B cell (primary cell): Measurements from ENCODE around the gene HIPK1. TPM values are rescaled to one million over a fixed set of nuclear protein-coding genes. Genes with fewer than 3 reads are reported as not detected.

Experiments used
- ATAC-seq: fragments of 200-7000 bp; cut with Tn5 transposase; one replicate; pipeline ENCODE4 v1.10.0; 2021; ENCODE audit warnings: low read depth, mild to moderate bottlenecking, moderate number of reproducible peaks, moderate library complexity
- CTCF ChIA-PET: fragments of 350-600 bp; sonication (Branson Sonifier 250); formaldehyde crosslinking; loops from one replicate; lab custom pipeline; 2021; ENCODE audit warnings: antibody characterized with exemption, inconsistent platforms; lab: Charles Lee
- POLR2A ChIA-PET: fragments of 350-600 bp; sonication (Branson Sonifier 250); formaldehyde crosslinking; loops from one replicate; lab custom pipeline; 2021; ENCODE audit warnings: antibody characterized with exemption; lab: Charles Lee
- DNase-seq: peaks from one replicate; pipeline ENCODE4 v3.0.0; 2013
- H2AFZ ChIP-seq: 2 replicates; pipeline ENCODE4 v1.6.1; 2012; ENCODE audit warnings: mild to moderate bottlenecking, low read depth, low read length; ENCODE audit not compliant: insufficient read depth, poor library complexity, severe bottlenecking
- H3K27ac ChIP-seq, 2 donors: 1 replicate in 1 of 2; 2 replicates in 1 of 2; pipeline ENCODE4 v1.5.1; 2012 to 2013; ENCODE audit warnings: low read length in 2 of 2, mild to moderate bottlenecking in 2 of 2, moderate library complexity in 1 of 2
- H3K27me3 ChIP-seq, 4 experiments: fragments of 200-600 bp in 1 of 4; sonication (generic) in 1 of 4; replicated peaks in 1 of 4; 1 replicate in 2 of 4; 2 replicates in 2 of 4; pipeline versions ENCODE4 v1.6.1 to v1.7.0; 2013 to 2016; ENCODE audit warnings: low read length in 3 of 4, mild to moderate bottlenecking in 2 of 4, mixed read lengths in 1 of 4, moderate library complexity in 1 of 4; ENCODE audit not compliant: insufficient read depth in 4 of 4, control insufficient read depth in 3 of 4; ENCODE audit errors: control extremely low read depth in 1 of 4
- H3K36me3 ChIP-seq, 2 experiments: replicated peaks in 1 of 2; 1 replicate in 1 of 2; 2 replicates in 1 of 2; pipeline versions ENCODE4 v1.6.1 to v1.7.1; 2013; ENCODE audit warnings: low read length in 1 of 2; ENCODE audit not compliant: insufficient read depth in 2 of 2, control insufficient read depth in 1 of 2; ENCODE audit errors: control extremely low read depth in 1 of 2, extremely low read depth in 1 of 2
- H3K4me1 ChIP-seq, 2 donors: fragments of 200-600 bp in 1 of 2; sonication (generic) in 1 of 2; 1 replicate in 1 of 2; 2 replicates in 1 of 2; pipeline versions ENCODE4 v1.5.1 to v1.6.1; 2013 to 2017; ENCODE audit warnings: low read length in 2 of 2; ENCODE audit not compliant: control insufficient read depth in 2 of 2, insufficient read depth in 2 of 2
- H3K4me2 ChIP-seq: replicated peaks from 2 replicates; pipeline ENCODE3; 2012; ENCODE audit warnings: mild to moderate bottlenecking, low read depth, low read length; ENCODE audit not compliant: poor library complexity, severe bottlenecking
- H3K4me3 ChIP-seq, 5 experiments: fragments of 200-600 bp in 1 of 5; sonication (generic) in 1 of 5; 1 replicate in 3 of 5; 2 replicates in 2 of 5; pipeline versions ENCODE4 v1.5.1 to v1.7.0; 2011 to 2016; ENCODE audit warnings: low read length in 4 of 5, mild to moderate bottlenecking in 4 of 5, low read depth in 2 of 5, control low read depth in 1 of 5, moderate library complexity in 1 of 5; ENCODE audit not compliant: insufficient read depth in 1 of 5; ENCODE audit errors: control extremely low read depth in 1 of 5, extremely low read depth in 1 of 5
- H3K79me2 ChIP-seq: fragments of 200-600 bp; sonication (generic); one replicate; pipeline ENCODE4 v1.6.0; 2016; ENCODE audit warnings: low read length; ENCODE audit not compliant: control insufficient read depth, insufficient read depth
- H3K9ac ChIP-seq: fragments of 200-600 bp; sonication (generic); 2 replicates; pipeline ENCODE4 v1.6.1; 2017; ENCODE audit warnings: mild to moderate bottlenecking, low read length, moderate library complexity
- H3K9me3 ChIP-seq, 3 donors: one replicate each; pipeline versions ENCODE4 v1.6.1 to v1.7.1; 2013; ENCODE audit warnings: low read length in 2 of 3; ENCODE audit not compliant: control insufficient read depth in 2 of 3, insufficient read depth in 1 of 3; ENCODE audit errors: control extremely low read depth in 1 of 3
- H4K20me1 ChIP-seq: 2 replicates; pipeline ENCODE4 v1.6.0; 2012; ENCODE audit warnings: mild to moderate bottlenecking, low read length; ENCODE audit not compliant: insufficient read depth, control insufficient read depth, poor library complexity, severe bottlenecking
- H3K27ac Mint-ChIP-seq: one replicate; pipeline ENCODE4 v1.8.0; 2021; ENCODE audit warnings: mixed read lengths
- H3K27me3 Mint-ChIP-seq: one replicate; pipeline ENCODE4 v1.8.0; 2021; ENCODE audit warnings: mixed read lengths
- H3K4me1 Mint-ChIP-seq: one replicate; pipeline ENCODE4 v1.8.0; 2021; ENCODE audit warnings: mixed read lengths
- H3K4me3 Mint-ChIP-seq: one replicate; pipeline ENCODE4 v1.8.0; 2021; ENCODE audit warnings: mixed read lengths
- H3K9me3 Mint-ChIP-seq: one replicate; pipeline ENCODE4 v1.8.0; 2022; ENCODE audit warnings: mixed read lengths; ENCODE audit not compliant: insufficient read depth
- EZH2 ChIP-seq: IDR thresholded peaks from 2 replicates; pipeline ENCODE4 v1.6.1; 2012; ENCODE audit warnings: borderline replicate concordance, low read depth, mild to moderate bottlenecking, moderate library complexity, low read length; ENCODE audit not compliant: insufficient read depth, poor library complexity, severe bottlenecking
- WGBS: methylation state at CpG from one replicate; pipeline ENCODE4 v1.1.5; 2013; ENCODE audit warnings: missing lambda C conversion rate; ENCODE audit not compliant: insufficient coverage; 5-methylcytosine and 5-hydroxymethylcytosine counted together
- intact Hi-C: fragments of 100-400 bp; cut with micrococcal nuclease; formaldehyde crosslinking; loops from one replicate; pipeline ENCODE4 v1.10.0; 2022
- polyA plus RNA-seq: library from polyadenylated mRNA; depleted of rRNA; stranded (reverse); fragments of >200 nt; gene quantifications from 2 replicates; pipeline ENCODE4 v1.2.3, GENCODE V29; 2012
- total RNA-seq, 2 donors: library from RNA; stranded (reverse); fragments of 120-200 nt in 1 of 2; gene quantifications; 1 replicate in 1 of 2; 2 replicates in 1 of 2; pipeline versions ENCODE4 v1.2.3 to v1.2.4, GENCODE V29; 2013 to 2022
- TF ChIP-seq, protein P1 (sequence below): fragments of 200-600 bp; IDR thresholded peaks from one replicate; pipeline ENCODE4 v1.8.0; 2022; ENCODE audit warnings: antibody characterized with exemption, mild to moderate bottlenecking

HIPK1 gene
- total and polyA plus RNA-seq, 2 donors (not counting 1 experiment from before 2014, with no cell fraction given) = 13.6 to 48.0 TPM

DNA sequence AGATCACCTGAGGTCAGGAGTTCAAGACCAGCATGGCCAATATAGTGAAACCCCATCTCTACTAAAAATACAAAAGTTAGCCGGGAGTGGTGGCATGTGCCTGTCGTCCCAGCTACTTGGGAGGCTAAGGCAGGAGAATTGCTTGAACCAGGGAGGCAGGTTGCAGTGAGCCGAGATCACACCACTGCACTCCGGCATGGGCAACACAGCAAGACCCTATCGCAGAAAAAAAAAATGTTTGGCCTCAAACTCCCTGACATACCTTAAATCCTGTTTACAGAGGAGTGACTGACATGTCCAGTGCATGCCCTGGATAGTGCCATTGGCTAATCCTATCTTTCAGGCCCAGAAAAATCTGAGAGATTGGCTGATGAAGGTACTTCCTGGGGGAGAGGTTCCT is 12.2 kb upstream of the HIPK1 start:
- DNase-seq (no peak), ATAC-seq (no peak)
- Histone ChIP-seq H3K4me2 (no peak overlapping the region), H3K27me3 (peaks cover 0 to under 1% (median 0%) of the 10 kb centered on the region in 4 experiments), H3K79me2 (no peaks in the 10 kb centered on the region), H3K36me3 (peaks cover 0 to 9% of the 10 kb centered on the region in 2 experiments), H3K9me3 (no peaks in the 10 kb centered on the region), H3K4me1 (no peaks in the 10 kb centered on the region), H2AFZ (no peak overlapping the region), H3K27ac (no peak overlapping the region), H3K9ac (no peak overlapping the region), H4K20me1 (no peaks in the 10 kb centered on the region), H3K4me3 (no peak overlapping the region)
- TF ChIP-seq, protein P1, sequence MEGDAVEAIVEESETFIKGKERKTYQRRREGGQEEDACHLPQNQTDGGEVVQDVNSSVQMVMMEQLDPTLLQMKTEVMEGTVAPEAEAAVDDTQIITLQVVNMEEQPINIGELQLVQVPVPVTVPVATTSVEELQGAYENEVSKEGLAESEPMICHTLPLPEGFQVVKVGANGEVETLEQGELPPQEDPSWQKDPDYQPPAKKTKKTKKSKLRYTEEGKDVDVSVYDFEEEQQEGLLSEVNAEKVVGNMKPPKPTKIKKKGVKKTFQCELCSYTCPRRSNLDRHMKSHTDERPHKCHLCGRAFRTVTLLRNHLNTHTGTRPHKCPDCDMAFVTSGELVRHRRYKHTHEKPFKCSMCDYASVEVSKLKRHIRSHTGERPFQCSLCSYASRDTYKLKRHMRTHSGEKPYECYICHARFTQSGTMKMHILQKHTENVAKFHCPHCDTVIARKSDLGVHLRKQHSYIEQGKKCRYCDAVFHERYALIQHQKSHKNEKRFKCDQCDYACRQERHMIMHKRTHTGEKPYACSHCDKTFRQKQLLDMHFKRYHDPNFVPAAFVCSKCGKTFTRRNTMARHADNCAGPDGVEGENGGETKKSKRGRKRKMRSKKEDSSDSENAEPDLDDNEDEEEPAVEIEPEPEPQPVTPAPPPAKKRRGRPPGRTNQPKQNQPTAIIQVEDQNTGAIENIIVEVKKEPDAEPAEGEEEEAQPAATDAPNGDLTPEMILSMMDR = no peak
- no peak for TF ChIP-seq EZH2
- H3K4me1 Mint-ChIP-seq = no peaks in the 10 kb centered on the region
- H3K27ac Mint-ChIP-seq = no peak overlapping the region
- intact Hi-C loops = no loop called here
- ChIA-PET POLR2A (no interaction called here), CTCF (no interaction called here)
- H3K27me3 Mint-ChIP-seq = no peaks in the 10 kb centered on the region
- no peak overlapping the region for H3K4me3 Mint-ChIP-seq
- no peaks in the 10 kb centered on the region for H3K9me3 Mint-ChIP-seq
- WGBS = no CpG with 5 or more reads among the region's 5 CpGs

DNA sequence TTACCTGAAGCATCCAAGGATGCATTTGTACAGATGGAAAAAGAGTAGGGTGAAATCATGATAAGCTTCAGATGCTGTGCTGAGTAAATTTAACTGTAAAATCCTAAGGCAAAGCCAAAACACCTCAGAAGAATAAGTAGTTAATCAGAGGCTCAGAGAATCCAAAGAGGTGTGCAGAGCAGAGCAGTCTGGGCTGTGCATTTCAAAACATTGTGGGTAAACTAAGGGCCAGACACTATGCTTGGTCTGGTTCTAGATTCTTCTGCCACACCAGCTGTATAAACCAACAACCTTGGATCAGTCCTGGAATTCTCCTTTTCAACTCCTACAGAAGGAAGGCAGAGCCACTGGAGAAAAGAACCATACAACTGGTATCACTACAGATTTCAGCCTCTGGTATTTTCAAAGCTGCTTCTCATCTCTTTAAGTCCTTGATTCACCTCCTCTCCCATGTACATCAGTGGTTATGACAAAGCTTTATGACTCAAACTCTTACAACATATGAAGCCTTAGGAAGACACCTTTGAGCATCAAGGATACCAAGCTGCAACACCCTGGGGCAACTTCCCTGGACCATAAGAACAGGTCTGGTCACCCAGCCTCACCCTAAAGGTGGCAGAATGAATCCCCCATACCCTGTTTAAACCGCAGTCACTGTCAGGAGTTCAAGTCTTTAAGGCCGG is 11.6 kb upstream of the HIPK1 start:
- WGBS = 96% methylated on average over 2 of the region's 2 CpGs

More for the DNA sequence above, 11.6 kb upstream of the HIPK1 start:
- ChIA-PET CTCF (no interaction called here), POLR2A (no interaction called here)
- DNase-seq (no peak), ATAC-seq (no peak)
- Histone ChIP-seq H3K4me2 (no peak overlapping the region), H3K27me3 (peaks cover 0 to 3% (median 0%) of the 10 kb centered on the region in 4 experiments), H4K20me1 (no peaks in the 10 kb centered on the region), H3K9ac (no peak overlapping the region), H3K27ac (no peak overlapping the region), H3K4me1 (no peaks in the 10 kb centered on the region), H2AFZ (no peak overlapping the region), H3K4me3 (no peak overlapping the region), H3K9me3 (no peaks in the 10 kb centered on the region), H3K36me3 (peaks cover 0 to 4% of the 10 kb centered on the region in 2 experiments), H3K79me2 (no peaks in the 10 kb centered on the region)
- Mint-ChIP-seq H3K27ac (no peak overlapping the region), H3K9me3 (no peaks in the 10 kb centered on the region), H3K4me1 (no peaks in the 10 kb centered on the region), H3K27me3 (no peaks in the 10 kb centered on the region), H3K4me3 (no peak overlapping the region)
- intact Hi-C loops = no loop called here
- TF ChIP-seq, protein P1 = no peak
- no peak for TF ChIP-seq EZH2
